ENCODE data around the gene CCR9.

The CCR9 gene

GRCh38 chr3:45910892-45911291, 24.5 kb downstream of the CCR9 start:
- DNase-seq: no peak

DNA sequence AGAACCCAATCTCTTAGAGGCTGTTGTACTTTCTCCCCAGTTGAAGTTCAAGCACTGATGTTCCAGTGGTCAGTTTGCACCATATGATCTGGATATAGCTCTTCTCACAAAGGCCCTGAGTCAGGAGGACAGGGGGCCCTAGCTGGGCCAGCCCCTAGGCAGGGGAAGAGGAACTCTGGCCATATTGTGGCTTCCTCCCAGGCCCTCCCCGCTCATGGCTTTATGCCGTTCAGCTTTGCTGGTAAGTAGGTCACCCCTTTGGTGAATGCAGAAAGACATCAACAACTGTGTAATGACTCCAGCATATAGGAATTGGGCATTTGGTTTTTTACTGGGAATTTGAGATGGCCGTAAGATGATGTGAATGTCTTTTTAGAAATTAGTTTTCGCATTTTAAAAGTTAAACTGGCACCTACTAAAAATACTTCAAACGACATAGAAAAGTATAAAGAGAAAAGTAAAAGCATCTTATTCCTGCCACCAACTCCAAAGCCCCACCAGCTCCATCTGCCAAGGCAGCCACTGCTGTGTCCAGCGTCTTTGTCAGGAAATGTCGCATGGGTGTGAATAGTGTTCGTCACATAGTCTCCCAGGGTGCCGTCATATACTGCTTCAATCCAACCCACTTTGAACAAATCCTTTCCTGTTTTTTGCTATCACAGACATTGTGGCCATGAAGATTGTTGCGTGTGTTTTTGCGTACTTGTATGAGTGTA, 25.3 kb downstream of the CCR9 start:
- DNase-seq: no peak

GRCh38 chr3:45912435-45912834, 26.1 kb downstream of the CCR9 start:
- DNase-seq: no peak

DNA sequence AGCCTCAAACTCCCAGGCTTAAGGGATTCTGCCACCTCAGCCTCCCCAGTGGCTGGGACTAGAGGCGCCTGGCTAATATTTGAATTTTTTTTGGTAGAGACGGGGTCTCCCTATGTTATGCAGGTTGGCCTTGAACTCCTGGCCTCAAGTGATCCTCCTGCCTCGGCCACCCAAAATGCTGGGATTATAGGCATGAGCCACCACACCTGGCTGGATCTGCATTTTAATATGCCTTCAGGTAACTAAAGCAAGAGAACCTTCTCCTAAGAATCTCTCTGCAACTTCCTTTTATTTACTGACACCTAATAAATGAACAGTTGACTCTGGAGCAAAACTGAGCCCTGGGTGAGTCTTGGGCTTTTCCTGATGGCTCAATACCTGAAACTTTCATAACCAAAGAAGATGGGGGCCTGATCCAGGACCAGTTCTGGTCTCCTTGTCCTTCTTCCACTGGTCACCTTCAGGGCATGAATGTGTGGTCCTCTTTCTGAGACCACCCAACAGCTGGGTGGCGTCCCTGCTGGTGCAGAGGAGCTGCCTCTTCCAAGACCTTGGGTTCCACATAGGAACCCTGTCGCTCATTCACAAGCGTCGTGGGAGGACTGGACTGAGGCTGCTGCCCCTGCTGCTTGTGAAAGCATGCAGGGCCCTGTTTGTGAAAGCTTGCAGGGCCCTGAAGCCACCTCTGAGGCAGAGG, 28.2 kb downstream of the CCR9 start:
- DNase-seq: no peak

GRCh38 chr3:45915059-45915439, 28.7 kb downstream of the CCR9 start:
- no peak for DNase-seq

GRCh38 chr3:45915518-45916231, 29.3 kb downstream of the CCR9 start:
- DNase-seq: no peak

- no peak for DNase-seq
Measured at GRCh38 chr3:45917146-45917898, 31.0 kb downstream of the CCR9 start.

- DNase-seq: no peak
Measured at GRCh38 chr3:45921158-45922038, 35.1 kb downstream of the CCR9 start.

GRCh38 chr3:45922039-45922326, 35.6 kb downstream of the CCR9 start:
- no peak for DNase-seq

DNA sequence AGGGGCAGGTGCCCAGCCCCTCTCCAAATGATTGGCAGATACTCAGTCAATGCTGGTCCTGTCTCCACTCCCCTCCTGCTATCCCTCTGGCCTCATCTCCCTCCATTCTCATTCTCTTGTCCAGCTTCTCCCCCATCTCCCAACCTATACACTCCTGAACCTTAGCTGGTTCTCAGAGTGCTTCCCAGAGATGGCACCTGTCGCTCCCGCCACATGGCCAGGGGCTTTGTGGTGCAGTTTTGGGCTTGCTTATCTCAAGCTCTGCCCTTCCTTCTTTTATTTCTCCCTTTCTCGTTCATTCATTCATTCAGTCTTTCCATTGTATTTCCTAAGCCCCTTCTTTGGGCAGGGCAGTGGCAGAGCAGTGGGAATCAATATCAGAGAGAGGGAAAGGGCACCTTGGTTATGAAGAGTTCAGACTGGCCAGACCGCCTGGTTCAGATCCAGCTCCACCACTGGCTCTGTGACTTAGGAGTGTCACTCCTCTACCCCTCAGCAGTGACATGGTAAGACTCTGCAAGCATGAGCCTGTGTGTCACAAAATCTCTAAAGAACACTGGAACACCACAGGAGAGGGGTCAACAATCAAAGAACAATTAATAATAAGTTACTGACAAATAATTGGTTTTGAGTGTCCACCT, 36.7 kb downstream of the CCR9 start:
- no peak for DNase-seq

- no peak for DNase-seq
Measured at GRCh38 chr3:45923755-45924154, 37.4 kb downstream of the CCR9 start.

DNA sequence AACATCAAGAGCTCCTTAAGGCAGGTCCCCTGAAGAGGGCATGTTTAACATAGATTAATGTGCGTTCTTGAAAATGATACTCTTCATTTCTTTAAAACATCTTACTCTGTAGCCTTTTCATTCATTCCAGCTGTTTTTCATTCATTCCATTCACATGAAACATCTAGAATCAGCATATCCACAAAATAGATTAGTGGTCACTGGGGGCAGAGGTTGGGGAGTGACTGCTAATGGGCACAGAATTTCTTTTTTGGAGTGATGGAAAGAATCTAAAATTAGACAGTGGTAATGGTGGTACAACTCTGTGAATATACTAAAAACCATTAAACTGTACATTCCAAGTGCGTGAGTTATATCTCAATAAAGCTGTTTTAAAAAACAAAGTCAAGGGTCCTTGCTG, 41.5 kb downstream of the CCR9 start:
- DNase-seq: no peak

- DNase-seq: no peak
Measured at GRCh38 chr3:45929042-45929679, 42.8 kb downstream of the CCR9 start.

DNA sequence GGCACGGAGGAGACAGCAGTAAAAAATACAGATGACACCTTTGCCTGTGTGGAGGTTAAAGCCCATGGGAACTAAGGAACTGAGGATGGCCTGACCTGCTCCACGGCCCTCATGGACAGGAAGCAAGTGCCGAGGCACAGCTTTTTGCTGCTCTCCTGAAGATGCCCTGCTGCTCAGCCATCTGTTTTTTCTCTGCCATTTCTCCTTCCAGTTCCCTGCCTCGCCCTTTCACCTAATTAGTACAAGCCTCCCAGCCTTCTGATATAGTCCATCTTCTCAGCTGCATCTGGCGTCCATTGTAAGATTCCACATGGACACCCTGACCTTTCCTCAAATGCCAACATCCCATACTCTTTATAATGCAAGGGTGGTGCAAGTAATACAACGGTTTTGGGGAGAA, 45.2 kb downstream of the CCR9 start:
- no peak for DNase-seq

- no peak for DNase-seq
Measured at GRCh38 chr3:45932112-45932511, 45.8 kb downstream of the CCR9 start.

GRCh38 chr3:45933591-45933990, 47.2 kb downstream of the CCR9 start:
- no peak for DNase-seq

DNA sequence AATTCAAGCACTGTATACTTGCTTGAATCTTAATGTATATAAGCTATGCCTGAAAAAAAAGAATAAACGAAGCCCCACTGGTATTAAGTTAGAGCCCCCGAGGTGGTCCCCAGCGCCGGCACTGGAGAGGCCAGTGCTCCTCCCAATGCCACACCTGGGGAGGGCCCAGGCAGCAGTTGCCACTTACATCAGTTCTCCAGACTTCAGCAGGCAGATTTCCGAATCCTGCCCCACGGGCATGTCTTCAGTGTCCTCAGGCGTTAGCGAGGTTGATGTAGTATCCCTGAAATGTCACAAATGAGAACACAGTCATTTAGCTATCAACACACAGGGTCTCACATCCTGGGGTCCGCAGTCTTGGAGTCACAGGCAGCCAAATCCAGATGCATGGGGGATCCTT, 49.9 kb downstream of the CCR9 start:
- no peak for DNase-seq

GRCh38 chr3:45937206-45938042, 51.1 kb downstream of the CCR9 start:
- no peak for DNase-seq

GRCh38 chr3:45938043-45938435, 51.7 kb downstream of the CCR9 start:
- DNase-seq: no peak

DNA sequence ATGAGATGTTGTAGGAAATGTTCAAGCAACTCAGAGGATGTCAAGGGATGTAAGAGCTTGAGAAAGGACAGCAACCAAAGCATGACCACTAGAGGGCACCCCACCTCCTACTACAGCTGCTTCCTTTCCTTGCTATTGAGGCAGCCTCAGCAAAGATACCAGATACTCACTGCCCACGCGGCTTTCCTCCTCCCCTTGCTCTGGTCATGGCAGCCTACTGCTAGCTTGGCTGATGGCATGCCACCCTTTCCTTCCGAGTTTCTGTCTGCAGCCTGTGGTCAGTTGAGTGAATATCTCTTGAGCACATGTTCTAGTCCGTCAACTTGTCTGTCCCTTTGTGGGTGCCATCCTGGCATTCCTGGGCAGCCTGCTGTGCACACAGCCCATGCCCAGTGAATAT, 52.5 kb downstream of the CCR9 start:
- DNase-seq: peak; percentile 78

DNA sequence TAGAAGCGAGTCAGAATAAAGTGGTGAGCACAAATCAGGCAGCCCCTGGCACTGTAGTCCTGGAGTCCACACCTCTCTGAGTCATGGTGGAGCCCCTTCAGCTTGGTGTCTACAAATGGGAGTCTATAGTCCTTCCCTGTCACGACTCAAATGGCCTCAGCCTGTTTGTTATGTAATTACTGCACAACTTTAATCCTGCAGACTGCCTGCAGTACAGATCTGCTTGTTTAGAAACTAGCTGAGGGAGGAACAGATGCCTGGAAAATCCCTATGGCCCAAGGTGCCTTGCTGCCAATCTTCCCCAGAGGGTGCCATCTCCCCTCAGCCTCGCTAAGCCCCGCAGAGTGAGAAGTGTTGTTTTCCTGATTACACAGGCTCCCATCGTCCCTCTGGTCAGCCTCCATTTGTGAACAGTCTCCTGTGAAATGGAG, 53.0 kb downstream of the CCR9 start:
- DNase-seq: no peak

Data from NCI-H1092 treated with DMSO at 0.1 percent for 48 hours (cell line).